GM23248 (cell line): Measurements from ENCODE around the gene MS4A10. TPM values are rescaled to one million over a fixed set of nuclear protein-coding genes. Genes with fewer than 3 reads are reported as not detected.

Experiments used
- DNase-seq: peaks from one replicate; pipeline ENCODE4 v3.0.0-alpha.2; 2015
- H2AFZ ChIP-seq: fragments of 200-600 bp; sonication (generic); 2 replicates; pipeline ENCODE4 v1.6.1; 2016; ENCODE audit warnings: antibody characterized with exemption
- H3F3A ChIP-seq: fragments of 200-600 bp; sonication (generic); 2 replicates; pipeline ENCODE4 v1.6.1; 2016; ENCODE audit warnings: mild to moderate bottlenecking, antibody characterized with exemption, mixed run types; ENCODE audit not compliant: insufficient read depth
- H3K27ac ChIP-seq: fragments of 200-600 bp; sonication (generic); 2 replicates; pipeline ENCODE4 v1.5.1; 2016; ENCODE audit warnings: mild to moderate bottlenecking
- H3K27me3 ChIP-seq: fragments of 200-600 bp; sonication (generic); replicated peaks from 2 replicates; pipeline ENCODE4 v1.6.1; 2016; ENCODE audit warnings: mild to moderate bottlenecking; ENCODE audit not compliant: insufficient read depth
- H3K36me3 ChIP-seq: fragments of 200-600 bp; sonication (generic); 2 replicates; pipeline ENCODE4 v1.6.1; 2016; ENCODE audit warnings: low read depth, mild to moderate bottlenecking
- H3K4me1 ChIP-seq: fragments of 200-600 bp; sonication (generic); 2 replicates; pipeline ENCODE4 v1.6.1; 2016; ENCODE audit warnings: mild to moderate bottlenecking; ENCODE audit not compliant: insufficient read depth
- H3K4me2 ChIP-seq: fragments of 200-600 bp; sonication (generic); one replicate; pipeline ENCODE4 v1.6.1; 2016; ENCODE audit warnings: mild to moderate bottlenecking; ENCODE audit not compliant: unreplicated experiment
- H3K4me3 ChIP-seq: fragments of 200-600 bp; sonication (generic); 2 replicates; pipeline ENCODE4 v1.5.1; 2016; ENCODE audit warnings: mild to moderate bottlenecking
- H3K79me2 ChIP-seq: fragments of 200-600 bp; sonication (generic); 2 replicates; pipeline ENCODE4 v1.6.1; 2016; ENCODE audit warnings: mild to moderate bottlenecking; ENCODE audit not compliant: insufficient read depth
- H3K9ac ChIP-seq: fragments of 200-600 bp; sonication (generic); 2 replicates; pipeline ENCODE4 v1.6.1; 2016; ENCODE audit warnings: mild to moderate bottlenecking
- H3K9me2 ChIP-seq: fragments of 200-600 bp; sonication (generic); 2 replicates; pipeline ENCODE4 v1.6.1; 2016; ENCODE audit warnings: mixed run types, mild to moderate bottlenecking, moderate library complexity; ENCODE audit not compliant: insufficient read depth
- H3K9me3 ChIP-seq: fragments of 200-600 bp; sonication (generic); one replicate; pipeline ENCODE4 v1.6.1; 2017; ENCODE audit warnings: low read depth
- H4K20me1 ChIP-seq: fragments of 200-600 bp; sonication (generic); 2 replicates; pipeline ENCODE4 v1.6.0; 2016; ENCODE audit not compliant: insufficient read depth
- EZH2 ChIP-seq: fragments of 200-600 bp; sonication (generic); IDR thresholded peaks from 2 replicates; pipeline ENCODE4 v1.6.1; 2018; ENCODE audit warnings: antibody characterized with exemption, mild to moderate bottlenecking; ENCODE audit not compliant: insufficient read depth, poor library complexity, severe bottlenecking
- EZH2phosphoT487 ChIP-seq: fragments of 200-600 bp; sonication (generic); IDR thresholded peaks from 2 replicates; pipeline ENCODE4 v1.6.1; 2018; ENCODE audit warnings: antibody characterized with exemption, moderate library complexity, mild to moderate bottlenecking, low read depth; ENCODE audit not compliant: insufficient read depth
- WGBS, 2 experiments: methylation state at CpG; one replicate each; pipeline ENCODE4 v1.1.6; 2015 to 2017; ENCODE audit warnings: low lambda C conversion rate in 2 of 2, low coverage in 1 of 2; ENCODE audit errors: missing lambda C conversion rate in 2 of 2; 5-methylcytosine and 5-hydroxymethylcytosine counted together
- in situ Hi-C: fragments of 300-500 bp; cut with MboI; formaldehyde crosslinking; loops from 2 replicates; pipeline ENCODE4 v1.15.0; 2020
- polyA plus RNA-seq: library from polyadenylated mRNA; unstranded; fragments of >200 nt; fragmentation: Nextera tagmentation; extraction: Ambion mirVana; gene quantifications from 2 replicates; pipeline ENCODE4 v1.2.1, GENCODE V29; 2016
- total RNA-seq: library from RNA; depleted of rRNA; stranded (reverse); fragments of >200 nt; shearing (Covaris generic); gene quantifications from 2 replicates; pipeline ENCODE4 v1.2.3, GENCODE V29; 2014

Gene MS4A10
- total and polyA plus RNA-seq, 2 experiments from 2014 or later = not detected

DNA sequence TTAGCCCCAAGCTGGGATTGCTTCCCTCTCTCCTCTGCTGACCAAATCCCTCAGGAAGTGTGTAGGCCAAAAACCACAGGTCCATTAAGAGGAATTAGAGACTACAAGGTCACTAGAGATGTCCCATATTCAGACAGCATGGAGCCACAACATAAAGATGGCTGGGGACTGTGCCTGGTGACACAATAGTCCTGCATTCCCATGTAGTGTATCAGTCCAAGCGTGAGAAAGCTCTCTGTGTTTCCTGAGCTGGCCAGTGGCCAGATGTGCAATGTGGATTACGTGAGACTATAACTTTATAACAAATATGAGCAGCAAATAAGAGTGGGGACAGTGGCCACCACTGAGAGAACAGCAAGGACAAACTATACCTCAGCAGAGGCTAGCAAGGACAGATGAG, 7.6 kb upstream of the MS4A10 start:
- H3K27ac ChIP-seq = peak overlapping the region; percentile 52
- peaks cover 19% of the 10 kb centered on the region; the same call in 1 of the 2 replicates for H3K27me3 ChIP-seq
- DNase-seq = peak; percentile 95
- WGBS, 2 experiments = 0 to 2% methylated on average over 2 of the region's 2 CpGs
- H3K9me2 ChIP-seq = no peaks in the 10 kb centered on the region
- H3K9me3 ChIP-seq = no peaks in the 10 kb centered on the region
- peaks cover 17% of the 10 kb centered on the region for H3K4me1 ChIP-seq
- in situ Hi-C loops = no loop called here
- peak overlapping the region; percentile 8; the same call in 1 of the 2 replicates for H2AFZ ChIP-seq
- H3K79me2 ChIP-seq = no peaks in the 10 kb centered on the region
- no peaks in the 10 kb centered on the region for H4K20me1 ChIP-seq
- H3K9ac ChIP-seq = peak overlapping the region; percentile 35
- H3F3A ChIP-seq = peaks cover 17% of the 10 kb centered on the region
- no peak overlapping the region for H3K4me3 ChIP-seq
- TF ChIP-seq EZH2 (no peak), EZH2phosphoT487 (no peak)
- H3K36me3 ChIP-seq = no peaks in the 10 kb centered on the region
- peak overlapping the region; percentile 48 for H3K4me2 ChIP-seq

- H3K27ac ChIP-seq = no peak overlapping the region
- peaks cover 17% of the 10 kb centered on the region for H3F3A ChIP-seq
- H2AFZ ChIP-seq = no peak overlapping the region
- no peaks in the 10 kb centered on the region for H3K79me2 ChIP-seq
- H3K27me3 ChIP-seq = peaks cover 21% of the 10 kb centered on the region
- H3K4me3 ChIP-seq = no peak overlapping the region
- peaks cover 17% of the 10 kb centered on the region for H3K4me1 ChIP-seq
- no peak for TF ChIP-seq EZH2
- TF ChIP-seq EZH2phosphoT487 = no peak
- no peaks in the 10 kb centered on the region for H3K9me2 ChIP-seq
- H4K20me1 ChIP-seq = no peaks in the 10 kb centered on the region
- no peak overlapping the region for H3K4me2 ChIP-seq
- no peak for DNase-seq
- no peaks in the 10 kb centered on the region for H3K36me3 ChIP-seq
- no peak overlapping the region for H3K9ac ChIP-seq
- 29 to 39% methylated on average over 2 of the region's 2 CpGs for WGBS, 2 experiments
- no peaks in the 10 kb centered on the region for H3K9me3 ChIP-seq
- in situ Hi-C loops = no loop called here
These were observed 5.1 kb upstream of the MS4A10 start for GRCh38 chr11:60780065-60780464.

GRCh38 chr11:60780774-60781173, 4.4 kb upstream of the MS4A10 start:
- Histone ChIP-seq H2AFZ (no peak overlapping the region), H3K79me2 (no peaks in the 10 kb centered on the region), H4K20me1 (no peaks in the 10 kb centered on the region), H3K9ac (no peak overlapping the region), H3K9me3 (no peaks in the 10 kb centered on the region), H3K4me3 (no peak overlapping the region), H3K27ac (no peak overlapping the region), H3K4me1 (peaks cover 14% of the 10 kb centered on the region), H3K27me3 (peaks cover 21% of the 10 kb centered on the region), H3K4me2 (no peak overlapping the region), H3K36me3 (no peaks in the 10 kb centered on the region), H3F3A (peaks cover 17% of the 10 kb centered on the region), H3K9me2 (no peaks in the 10 kb centered on the region)
- DNase-seq = no peak
- in situ Hi-C loops = no loop called here
- TF ChIP-seq EZH2phosphoT487 (no peak), EZH2 (no peak)

GRCh38 chr11:60781286-60781980, 3.7 kb upstream of the MS4A10 start:
- Histone ChIP-seq H3K9me3 (no peaks in the 10 kb centered on the region), H3K79me2 (no peaks in the 10 kb centered on the region), H3F3A (peaks cover 17% of the 10 kb centered on the region), H3K4me2 (no peak overlapping the region), H3K9me2 (no peaks in the 10 kb centered on the region), H3K27me3 (peaks cover 21% of the 10 kb centered on the region), H2AFZ (no peak overlapping the region), H3K4me3 (no peak overlapping the region), H3K4me1 (peaks cover 16% of the 10 kb centered on the region), H3K9ac (no peak overlapping the region), H4K20me1 (no peaks in the 10 kb centered on the region), H3K36me3 (no peaks in the 10 kb centered on the region), H3K27ac (no peak overlapping the region)
- in situ Hi-C loops = no loop called here
- no peak for TF ChIP-seq EZH2
- no peak for TF ChIP-seq EZH2phosphoT487
- no peak for DNase-seq
- WGBS, 2 experiments = 39 to 40% methylated on average over 7 of the region's 7 CpGs
